Brain microvascular endothelial cell (primary cell): ENCODE data around the gene NLRP3.
"Not testable (repeated sequence)": the region's sequence is repeated elsewhere in the genome, so short reads cannot be mapped to it uniquely, and the experiment has no call there.

Experiments
- DNase-seq: peaks from one replicate; pipeline ENCODE4 v3.0.0-alpha.2; 2020
- H3K27ac ChIP-seq: fragments of 250-450 bp; sonication (Bioruptor Pico); 2 replicates; pipeline ENCODE4 v1.5.1; 2020; ENCODE audit warnings: mild to moderate bottlenecking, moderate library complexity
- H3K27me3 ChIP-seq: fragments of 250-450 bp; sonication (Bioruptor Pico); replicated peaks from 2 replicates; pipeline ENCODE4 v1.5.1; 2020; ENCODE audit warnings: mild to moderate bottlenecking
- H3K36me3 ChIP-seq: fragments of 250-450 bp; sonication (Bioruptor Pico); replicated peaks from 2 replicates; pipeline ENCODE4 v1.5.1; 2020; ENCODE audit warnings: mild to moderate bottlenecking
- H3K4me3 ChIP-seq: 2 replicates; pipeline ENCODE4 v1.5.1; 2011; ENCODE audit warnings: low read depth, mild to moderate bottlenecking, control low read depth, low read length, moderate library complexity
- in situ Hi-C: cut with HindIII; loops from 2 replicates; pipeline ENCODE4 v1.10.0; 2017; ENCODE audit warnings: low sequenced_read_pairs, low pct_ligation_motif_present
- TF ChIP-seq, protein P1 (sequence below): IDR thresholded peaks from 2 replicates; pipeline ENCODE4 v1.5.1; 2011; ENCODE audit warnings: low read depth, mild to moderate bottlenecking, moderate library complexity, low read length, control low read depth, inconsistent platforms; ENCODE audit errors: missing control alignments

NLRP3 gene

DNA sequence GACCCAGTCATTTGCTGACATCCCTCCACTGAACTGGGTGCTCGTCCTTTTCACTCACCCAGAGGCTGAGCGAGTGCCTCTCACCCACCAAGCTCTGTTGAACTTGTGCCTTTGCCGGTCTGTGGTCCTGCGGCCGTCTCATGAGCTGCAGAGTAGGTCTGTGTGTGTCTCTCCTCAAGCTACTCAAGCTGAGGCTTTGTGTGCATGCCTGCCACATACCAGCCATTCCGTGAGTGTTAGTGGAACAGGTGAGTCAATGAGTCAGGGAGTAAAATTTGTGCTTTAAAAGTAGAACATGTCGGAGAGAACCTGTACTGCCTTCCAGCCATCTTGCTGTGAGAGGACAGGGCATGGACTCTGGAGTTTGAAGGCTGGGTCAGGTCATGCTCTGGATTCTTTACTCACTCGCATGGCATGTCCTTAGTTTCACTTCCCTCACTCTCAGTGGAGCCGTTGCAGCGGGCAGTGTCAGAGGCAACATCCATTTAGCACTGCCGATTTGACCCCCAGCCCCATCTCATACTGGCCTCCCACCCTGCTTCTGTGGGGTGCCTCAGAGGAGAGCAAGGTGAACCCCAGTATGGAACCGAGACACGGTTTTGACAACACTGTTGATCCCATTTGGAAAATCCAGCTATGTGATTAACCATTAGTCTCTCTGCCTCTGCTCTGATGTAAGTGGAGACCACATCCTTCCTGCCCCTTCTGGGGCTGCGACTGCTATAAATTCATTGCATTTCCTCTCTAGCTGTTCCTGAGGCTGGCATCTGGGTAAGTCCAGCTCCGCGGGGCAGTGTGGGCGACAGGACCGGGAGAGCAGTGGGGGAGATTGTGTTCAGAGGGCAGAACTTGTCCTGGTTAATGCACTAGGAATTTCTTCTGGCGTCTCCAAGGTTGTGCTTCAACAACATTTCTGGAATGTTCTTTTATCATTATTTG is at the start of gene NLRP3:
Gene NLRP3, plus strand, starts transcription at position 751 of the 939 bp plus-strand sequence. CDS start 2,628 bp downstream, outside the sequence.
- peak within 1 kb of the TSS; percentile 28 for H3K27ac ChIP-seq
- TF ChIP-seq, protein P1, sequence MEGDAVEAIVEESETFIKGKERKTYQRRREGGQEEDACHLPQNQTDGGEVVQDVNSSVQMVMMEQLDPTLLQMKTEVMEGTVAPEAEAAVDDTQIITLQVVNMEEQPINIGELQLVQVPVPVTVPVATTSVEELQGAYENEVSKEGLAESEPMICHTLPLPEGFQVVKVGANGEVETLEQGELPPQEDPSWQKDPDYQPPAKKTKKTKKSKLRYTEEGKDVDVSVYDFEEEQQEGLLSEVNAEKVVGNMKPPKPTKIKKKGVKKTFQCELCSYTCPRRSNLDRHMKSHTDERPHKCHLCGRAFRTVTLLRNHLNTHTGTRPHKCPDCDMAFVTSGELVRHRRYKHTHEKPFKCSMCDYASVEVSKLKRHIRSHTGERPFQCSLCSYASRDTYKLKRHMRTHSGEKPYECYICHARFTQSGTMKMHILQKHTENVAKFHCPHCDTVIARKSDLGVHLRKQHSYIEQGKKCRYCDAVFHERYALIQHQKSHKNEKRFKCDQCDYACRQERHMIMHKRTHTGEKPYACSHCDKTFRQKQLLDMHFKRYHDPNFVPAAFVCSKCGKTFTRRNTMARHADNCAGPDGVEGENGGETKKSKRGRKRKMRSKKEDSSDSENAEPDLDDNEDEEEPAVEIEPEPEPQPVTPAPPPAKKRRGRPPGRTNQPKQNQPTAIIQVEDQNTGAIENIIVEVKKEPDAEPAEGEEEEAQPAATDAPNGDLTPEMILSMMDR: no peak
- no peaks in the 10 kb centered on the region for H3K27me3 ChIP-seq
- in situ Hi-C loops: no loop called here
- H3K4me3 ChIP-seq: peak within 1 kb of the TSS; percentile 9
- no peaks in the 10 kb centered on the region for H3K36me3 ChIP-seq
- DNase-seq: peak; percentile 14

GRCh38 chr1:247366345-247366744 is 49.6 kb upstream of the NLRP3 start:
- H3K36me3 ChIP-seq, H3K27ac ChIP-seq, in situ Hi-C loops, H3K4me3 ChIP-seq, H3K27me3 ChIP-seq, DNase-seq: not testable (repeated sequence)

DNA sequence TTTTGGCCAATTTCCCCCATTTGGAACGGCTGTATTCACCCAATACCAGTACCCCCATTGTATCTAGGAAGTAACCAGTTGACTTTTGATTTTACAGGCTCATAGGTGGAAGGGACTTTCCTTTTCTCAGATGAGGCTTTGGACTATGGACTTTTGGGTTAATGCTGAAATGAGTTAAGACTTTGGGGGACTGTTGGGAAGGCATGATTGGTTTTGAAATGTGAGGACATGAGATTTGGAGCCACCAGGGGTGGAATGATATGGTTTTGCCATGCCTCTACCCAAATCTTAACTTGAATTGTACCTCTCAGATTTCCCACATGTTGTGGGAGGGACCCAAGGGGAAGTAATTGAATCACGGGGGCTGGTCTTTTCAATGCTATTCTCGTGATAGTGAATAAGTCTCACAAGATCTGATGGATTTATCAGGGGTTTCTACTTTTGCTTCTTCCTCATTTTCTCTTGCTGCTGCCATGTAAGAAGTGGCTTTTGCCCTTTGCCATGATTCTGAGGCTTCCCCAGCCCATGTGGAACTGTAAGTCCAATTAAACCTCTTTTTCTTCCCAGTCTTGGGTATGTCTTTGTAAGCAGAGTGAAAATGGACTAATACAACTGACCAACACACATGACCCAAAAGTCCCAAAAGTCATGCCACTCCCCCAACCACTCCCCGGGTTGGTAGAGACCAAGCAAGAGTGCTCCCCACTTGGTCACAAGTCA is 48.9 kb upstream of the NLRP3 start:
- no peak for DNase-seq
- in situ Hi-C loops: no loop called here
- no peak overlapping the region for H3K27ac ChIP-seq
- no peak overlapping the region for H3K4me3 ChIP-seq
- no peaks in the 10 kb centered on the region for H3K27me3 ChIP-seq
- TF ChIP-seq, protein P1: no peak
- no peaks in the 10 kb centered on the region for H3K36me3 ChIP-seq

- Histone ChIP-seq H3K4me3 (no peak overlapping the region), H3K36me3 (no peaks in the 10 kb centered on the region), H3K27ac (no peak overlapping the region), H3K27me3 (no peaks in the 10 kb centered on the region)
- TF ChIP-seq, protein P1: no peak
- DNase-seq: peak; percentile 61
- in situ Hi-C loops: no loop called here
These were observed 48.1 kb upstream of the NLRP3 start for GRCh38 chr1:247367786-247368422.

DNA sequence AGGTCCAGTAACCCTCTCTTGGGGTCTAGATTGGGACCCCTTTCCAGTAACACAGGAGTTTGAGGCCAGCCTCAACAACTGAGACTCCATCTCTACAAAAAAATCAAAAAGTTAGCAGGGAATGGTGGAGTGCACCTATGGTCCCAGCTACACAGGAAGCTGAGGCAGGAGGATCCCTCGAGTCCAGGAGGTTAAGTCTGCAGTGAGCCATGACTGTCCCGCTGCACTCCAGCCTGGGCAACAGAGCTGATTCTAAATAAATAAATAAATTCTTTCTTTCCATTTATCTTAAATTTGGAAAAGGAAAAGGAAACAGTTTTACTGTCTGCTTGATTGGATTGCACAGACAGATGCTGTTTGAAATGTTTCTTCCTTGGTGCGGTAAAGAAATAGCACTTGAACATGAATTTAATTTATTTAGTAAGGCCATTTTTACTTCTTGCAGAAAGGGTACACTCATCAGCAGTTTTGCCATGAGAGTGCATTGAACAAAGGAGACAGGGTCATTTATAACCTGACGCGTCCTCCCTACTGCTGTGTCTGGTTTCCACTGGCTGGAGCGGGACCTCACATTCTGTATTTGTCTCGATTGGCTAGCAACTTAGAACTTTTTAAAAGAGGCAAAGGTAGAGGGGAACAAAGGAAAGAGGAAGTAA is 47.4 kb upstream of the NLRP3 start:
- TF ChIP-seq, protein P1: no peak
- no peak for DNase-seq
- Histone ChIP-seq H3K27ac (no peak overlapping the region), H3K27me3 (no peaks in the 10 kb centered on the region), H3K36me3 (no peaks in the 10 kb centered on the region), H3K4me3 (no peak overlapping the region)
- in situ Hi-C loops: no loop called here
